OCI-LY1 (cell line): Measurements from ENCODE around the gene PTPN4.

Experiments used
- H2AFZ ChIP-seq: fragments of 200-600 bp; sonication (generic), shearing (Covaris generic); 2 replicates; pipeline ENCODE4 v1.6.0; 2014; ENCODE audit warnings: antibody characterized with exemption, mild to moderate bottlenecking, low read length
- H3F3A ChIP-seq: fragments of 200-600 bp; sonication (generic), shearing (Covaris generic); 2 replicates; pipeline ENCODE4 v1.6.0; 2014; ENCODE audit warnings: mild to moderate bottlenecking, antibody characterized with exemption, low read length, moderate library complexity; ENCODE audit not compliant: insufficient read depth
- H3K27ac ChIP-seq: fragments of 200-600 bp; sonication (generic); 2 replicates; pipeline ENCODE4 v1.5.1; 2014; ENCODE audit warnings: low read length, mixed run types, mild to moderate bottlenecking, low read depth; ENCODE audit not compliant: poor library complexity, severe bottlenecking
- H3K27me3 ChIP-seq: fragments of 200-600 bp; sonication (generic); 2 replicates; pipeline ENCODE4 v1.6.0; 2014; ENCODE audit warnings: antibody characterized with exemption, mild to moderate bottlenecking, low read length, moderate library complexity; ENCODE audit not compliant: insufficient read depth
- H3K36me3 ChIP-seq: fragments of 200-600 bp; sonication (generic); 2 replicates; pipeline ENCODE4 v1.6.1; 2014; ENCODE audit warnings: mild to moderate bottlenecking, antibody characterized with exemption, low read length, moderate library complexity, mixed read lengths; ENCODE audit not compliant: insufficient read depth
- H3K4me1 ChIP-seq: fragments of 200-600 bp; sonication (generic); 2 replicates; pipeline ENCODE4 v1.5.1; 2014; ENCODE audit warnings: mild to moderate bottlenecking, low read length, moderate library complexity; ENCODE audit not compliant: insufficient read depth, severe bottlenecking
- H3K4me2 ChIP-seq: fragments of 200-600 bp; sonication (generic), shearing (Covaris generic); 2 replicates; pipeline ENCODE4 v1.6.1; 2014; ENCODE audit warnings: low read length
- H3K4me3 ChIP-seq: fragments of 200-600 bp; sonication (generic); 2 replicates; pipeline ENCODE4 v1.5.1; 2014; ENCODE audit warnings: low read length, low read depth, mild to moderate bottlenecking, mixed read lengths; ENCODE audit not compliant: poor library complexity, severe bottlenecking
- H3K79me2 ChIP-seq: fragments of 200-600 bp; shearing (Covaris generic); 2 replicates; pipeline ENCODE4 v1.6.1; 2016; ENCODE audit warnings: mixed run types, low read length, mixed read lengths; ENCODE audit not compliant: insufficient read depth
- H3K9ac ChIP-seq: fragments of 200-600 bp; sonication (generic), shearing (Covaris generic); 2 replicates; pipeline ENCODE4 v1.6.1; 2014; ENCODE audit warnings: mild to moderate bottlenecking, low read length, mixed read lengths
- H3K9me2 ChIP-seq: fragments of 200-600 bp; sonication (generic), shearing (Covaris generic); 2 replicates; pipeline ENCODE4 v1.6.1; 2014; ENCODE audit warnings: low read depth, mild to moderate bottlenecking, low read length, mixed read lengths
- H3K9me3 ChIP-seq: fragments of 200-600 bp; shearing (Covaris generic); 2 replicates; pipeline ENCODE4 v1.6.1; 2014; ENCODE audit warnings: low read length, mixed read lengths
- H4K20me1 ChIP-seq: fragments of 200-600 bp; sonication (generic), shearing (Covaris generic); 2 replicates; pipeline ENCODE4 v1.6.0; 2016; ENCODE audit warnings: mild to moderate bottlenecking, low read length; ENCODE audit not compliant: insufficient read depth
- CTCF ChIP-seq: fragments of 200-600 bp; sonication (generic), shearing (Covaris generic); IDR thresholded peaks from 2 replicates; pipeline ENCODE4 v1.5.1; 2017; ENCODE audit warnings: mild to moderate bottlenecking, antibody characterized with exemption, low read length, moderate library complexity, mixed read lengths
- EZH2 ChIP-seq: fragments of 200-600 bp; sonication (generic), shearing (Covaris generic); IDR thresholded peaks from 2 replicates; pipeline ENCODE4 v1.8.0; 2017; ENCODE audit warnings: borderline replicate concordance, mixed run types, mild to moderate bottlenecking, antibody characterized with exemption, low read length, moderate library complexity, mixed read lengths

The PTPN4 gene

GRCh38 chr2:119827866-119828507, 68.3 kb downstream of the PTPN4 start:
- H3K79me2 ChIP-seq = no peaks in the 10 kb centered on the region
- H4K20me1 ChIP-seq = no peaks in the 10 kb centered on the region
- TF ChIP-seq EZH2 = no peak
- TF ChIP-seq CTCF = no peak; the same call in 1 of the 2 replicates

GRCh38 chr2:119836455-119837142, 76.9 kb downstream of the PTPN4 start:
- Histone ChIP-seq H3F3A (no peaks in the 10 kb centered on the region), H3K9ac (no peak overlapping the region), H3K27me3 (no peaks in the 10 kb centered on the region), H3K36me3 (no peaks in the 10 kb centered on the region), H3K4me2 (no peak overlapping the region), H3K9me2 (no peaks in the 10 kb centered on the region), H3K4me3 (no peak overlapping the region), H3K4me1 (peaks cover 14% of the 10 kb centered on the region), H3K79me2 (no peaks in the 10 kb centered on the region), H3K9me3 (no peaks in the 10 kb centered on the region), H2AFZ (no peak overlapping the region), H3K27ac (no peak overlapping the region), H4K20me1 (no peaks in the 10 kb centered on the region)
- no peak for TF ChIP-seq EZH2
- TF ChIP-seq CTCF = no peak

More at GRCh38 chr2:119827866-119828507, 68.3 kb downstream of the PTPN4 start:
- H3K9me2 ChIP-seq = no peaks in the 10 kb centered on the region
- H3K27me3 ChIP-seq = no peaks in the 10 kb centered on the region
- no peaks in the 10 kb centered on the region for H3K36me3 ChIP-seq
- H3K4me3 ChIP-seq = no peak overlapping the region
- no peak overlapping the region for H2AFZ ChIP-seq
- no peak overlapping the region for H3K4me2 ChIP-seq
- 0 out of 2 replicates have a peak, but pooled peaks cover 3% of the 10 kb centered on the region for H3K9me3 ChIP-seq
- H3K27ac ChIP-seq = no peak overlapping the region
- no peaks in the 10 kb centered on the region for H3F3A ChIP-seq
- H3K9ac ChIP-seq = no peak overlapping the region
- peaks cover 6% of the 10 kb centered on the region for H3K4me1 ChIP-seq

GRCh38 chr2:119837350-119837749, 77.6 kb downstream of the PTPN4 start:
- Histone ChIP-seq H3K4me1 (peaks cover 14% of the 10 kb centered on the region), H3K4me2 (no peak overlapping the region), H3K9me3 (no peaks in the 10 kb centered on the region), H3K27me3 (no peaks in the 10 kb centered on the region), H3K27ac (no peak overlapping the region), H3F3A (no peaks in the 10 kb centered on the region), H2AFZ (no peak overlapping the region), H3K4me3 (no peak overlapping the region), H4K20me1 (no peaks in the 10 kb centered on the region), H3K36me3 (no peaks in the 10 kb centered on the region), H3K9me2 (no peaks in the 10 kb centered on the region), H3K79me2 (no peaks in the 10 kb centered on the region), H3K9ac (no peak overlapping the region)
- TF ChIP-seq CTCF (no peak), EZH2 (no peak)
